NCI-H2171 (cell line): ENCODE results near the gene SPCS3.
"Not testable (repeated sequence)": the region's sequence is repeated elsewhere in the genome, so short reads cannot be mapped to it uniquely, and the experiment has no call there.

Source experiments
- DNase-seq: peaks from one replicate; lab custom pipeline; 2025; lab: John Stamatoyannopoulos, UW

SPCS3 gene

GRCh38 chr4:176319704-176320339, at the start of gene SPCS3:
Gene SPCS3, plus strand, starts transcription at chr4:176319966. Its CDS starts 111 bp downstream, at chr4:176320077.
- DNase-seq, result peak; percentile 84

DNA sequence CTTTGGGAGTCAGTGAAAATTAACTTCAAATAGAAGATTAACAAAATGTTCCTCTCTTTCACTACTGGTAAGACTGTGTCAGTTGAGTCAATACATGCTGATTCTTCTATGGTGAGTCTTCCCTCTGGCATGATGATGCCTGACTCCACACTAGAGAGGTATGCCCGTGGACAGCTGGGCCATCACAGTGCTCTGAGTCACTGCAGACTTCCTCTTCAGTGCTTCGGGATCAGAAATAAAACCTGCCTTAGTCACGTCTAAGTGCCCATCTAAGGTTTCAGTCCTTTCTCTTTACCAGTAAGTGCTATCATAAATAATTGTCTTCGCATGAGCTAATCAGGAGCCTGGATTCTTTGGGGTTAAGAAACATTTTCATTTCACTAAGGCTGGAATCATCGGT, 49.1 kb upstream of the SPCS3 start:
- DNase-seq, result peak; percentile 44

DNA sequence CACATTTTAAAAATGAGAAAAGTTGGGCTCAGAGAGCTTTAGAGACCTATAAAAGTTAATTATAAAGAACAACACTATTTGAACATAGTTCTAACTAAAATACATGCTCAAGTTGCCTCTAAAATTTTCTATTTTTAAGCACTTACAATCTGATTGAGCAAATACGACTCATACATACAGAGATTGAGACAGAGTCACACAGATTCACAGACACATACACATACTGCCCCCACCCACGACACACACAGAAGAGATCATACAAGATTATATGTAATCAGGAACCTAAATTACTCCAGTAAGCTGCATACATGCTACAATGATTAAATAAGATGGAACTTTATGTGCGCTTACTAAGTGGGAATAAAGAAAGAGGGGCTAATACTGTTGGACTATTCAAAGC, 48.0 kb upstream of the SPCS3 start:
- no peak for DNase-seq

- no peak for DNase-seq
Observed at GRCh38 chr4:176272799-176273198, 47.0 kb upstream of the SPCS3 start.

- DNase-seq, result no peak
Observed at GRCh38 chr4:176273736-176274135, 46.0 kb upstream of the SPCS3 start.

DNA sequence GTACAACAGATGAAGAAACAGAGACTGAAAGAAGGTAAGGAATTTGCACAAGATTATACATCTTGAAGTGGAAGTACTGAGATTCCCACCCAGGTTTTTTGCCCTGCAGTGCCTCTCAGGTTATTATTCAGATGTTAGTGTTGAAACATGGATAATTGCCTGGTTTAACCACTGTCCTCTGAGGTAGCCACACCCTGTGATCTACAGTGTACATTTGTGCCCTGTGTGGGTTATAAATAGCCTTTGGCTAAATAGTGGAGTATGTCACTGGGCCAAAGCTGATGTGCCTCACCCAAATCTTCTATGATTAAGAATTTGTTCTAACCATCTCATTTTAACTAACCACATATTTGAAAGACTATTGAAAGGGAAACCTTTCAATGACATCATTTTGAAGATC, 45.3 kb upstream of the SPCS3 start:
- DNase-seq, result no peak

GRCh38 chr4:176276710-176277109, 43.1 kb upstream of the SPCS3 start:
- DNase-seq, result no peak

GRCh38 chr4:176277162-176277904, 42.4 kb upstream of the SPCS3 start:
- peak; percentile 23 for DNase-seq

GRCh38 chr4:176279560-176279959, 40.2 kb upstream of the SPCS3 start:
- DNase-seq, result not testable (repeated sequence)

DNA sequence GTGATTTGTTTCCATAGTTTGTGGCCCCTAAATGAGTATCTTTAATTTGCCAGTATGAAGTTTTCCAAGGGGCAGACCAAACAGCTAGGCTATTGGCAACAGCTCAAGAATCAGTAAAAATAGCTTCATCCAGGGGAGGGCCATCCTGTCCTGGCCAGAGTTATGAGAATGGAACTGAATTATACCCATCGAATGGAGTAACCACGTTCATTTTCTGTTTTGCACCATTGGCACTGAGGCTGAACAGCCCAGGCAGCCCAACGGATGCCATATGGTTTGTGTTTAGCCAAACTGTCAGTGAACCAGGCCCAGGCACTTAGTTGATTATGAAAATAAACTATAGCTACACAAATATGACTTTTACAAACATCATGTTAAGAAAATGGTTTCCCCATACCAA, 33.0 kb upstream of the SPCS3 start:
- no peak for DNase-seq

GRCh38 chr4:176287546-176287945, 32.2 kb upstream of the SPCS3 start:
- no peak for DNase-seq

GRCh38 chr4:176288020-176288419, 31.7 kb upstream of the SPCS3 start:
- DNase-seq, result no peak

GRCh38 chr4:176289561-176289960, 30.2 kb upstream of the SPCS3 start:
- no peak for DNase-seq

GRCh38 chr4:176290520-176290919, 29.2 kb upstream of the SPCS3 start:
- no peak for DNase-seq

- no peak for DNase-seq
Observed at GRCh38 chr4:176291748-176292147, 28.0 kb upstream of the SPCS3 start.

DNA sequence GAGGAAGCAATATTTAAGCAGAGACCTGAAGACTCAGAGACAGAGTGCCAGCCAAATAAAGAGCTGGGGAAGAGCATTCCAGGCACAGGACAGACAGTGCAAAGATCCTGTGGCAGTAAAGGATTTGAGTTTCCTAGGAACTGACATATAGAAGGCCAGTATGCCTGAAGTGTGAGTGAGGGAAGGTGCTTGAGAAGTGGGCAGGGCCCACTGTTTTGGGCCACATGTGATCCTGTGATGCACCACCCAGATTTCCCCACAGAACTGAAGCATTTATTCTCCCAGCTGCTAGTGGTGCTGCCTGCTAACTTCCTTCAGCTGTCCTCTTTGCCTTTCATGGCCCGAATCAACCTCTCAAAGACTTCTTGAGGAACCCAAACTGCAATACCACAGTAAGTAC, 26.8 kb upstream of the SPCS3 start:
- DNase-seq, result no peak

GRCh38 chr4:176293660-176294059, 26.1 kb upstream of the SPCS3 start:
- DNase-seq, result no peak

DNA sequence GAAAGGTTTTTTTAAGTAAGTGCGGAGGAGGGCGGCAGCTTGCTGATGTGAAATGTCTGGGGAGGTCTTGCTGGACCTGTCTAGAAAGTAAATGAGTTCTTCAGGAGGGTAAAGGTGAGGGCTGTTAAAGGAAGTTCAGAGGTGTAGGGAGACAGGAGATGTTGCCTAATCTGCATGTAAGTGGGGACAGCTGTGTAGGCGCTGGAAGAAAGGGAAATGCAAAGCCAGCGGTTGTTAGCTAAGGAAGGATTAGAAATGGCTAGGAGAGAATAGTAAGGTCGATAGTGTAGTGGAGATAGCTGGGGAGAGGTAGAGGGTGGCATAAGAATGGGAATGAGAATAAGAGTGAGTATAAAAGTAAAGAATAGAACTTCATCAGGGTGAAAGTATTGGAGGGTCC, 23.9 kb upstream of the SPCS3 start:
- not testable (repeated sequence) for DNase-seq

GRCh38 chr4:176298664-176299063, 21.1 kb upstream of the SPCS3 start:
- no peak for DNase-seq

- no peak for DNase-seq
Observed at GRCh38 chr4:176300036-176300435, 19.7 kb upstream of the SPCS3 start.

DNA sequence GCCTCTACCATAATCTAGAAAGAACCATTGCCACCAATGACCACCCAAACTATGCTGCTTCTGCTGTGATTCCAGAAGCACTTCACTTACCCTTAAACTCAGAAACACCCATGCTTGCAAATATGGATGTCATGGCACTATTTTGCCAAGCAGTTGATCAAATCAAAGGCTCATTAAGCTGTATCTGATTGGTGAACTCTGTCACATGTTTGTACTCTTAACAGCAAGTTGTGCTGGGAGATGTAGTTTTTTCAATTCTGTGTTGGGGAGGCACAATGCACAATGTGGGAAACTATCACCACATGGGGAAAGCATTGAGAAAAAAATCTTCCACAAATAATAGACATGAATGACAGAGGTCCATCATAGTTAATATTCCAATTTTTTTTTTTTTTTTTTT, 19.2 kb upstream of the SPCS3 start:
- DNase-seq, result no peak

- no peak for DNase-seq
Observed at GRCh38 chr4:176302283-176303275, 17.2 kb upstream of the SPCS3 start.

- DNase-seq, result no peak
Observed at GRCh38 chr4:176303938-176304337, 15.8 kb upstream of the SPCS3 start.
